ENCODE measurements around the gene SEPHS1. TPM values are rescaled to one million over a fixed set of nuclear protein-coding genes. Genes with fewer than 3 reads are reported as not detected.

SEPHS1 gene
- total and polyA plus RNA-seq, 2 experiments from 2014 or later, result 45.9 to 52.8 TPM

GRCh38 chr10:13296476-13296875, 51.6 kb downstream of the SEPHS1 start:
- Histone ChIP-seq H3K27ac (no peak overlapping the region), H3K9me3 (ENCODE audit: low read depth) (no peaks in the 10 kb centered on the region), H3K9me2 (replicated peaks; ENCODE audit: insufficient read depth) (no peaks in the 10 kb centered on the region), H2AFZ (no peak overlapping the region), H4K20me1 (ENCODE audit: insufficient read depth, poor library complexity, severe bottlenecking) (no peaks in the 10 kb centered on the region), H3K4me3 (no peak overlapping the region), H3K4me1 (ENCODE audit: insufficient read depth) (peaks cover 4% of the 10 kb centered on the region), H3K79me2 (peaks cover 5% of the 10 kb centered on the region), H3K27me3 (no peaks in the 10 kb centered on the region), H3K36me3 (replicated peaks; ENCODE audit: insufficient read depth, low read depth) (no peaks in the 10 kb centered on the region), H3K4me2 (no peak overlapping the region)
- no peak for TF ChIP-seq EZH2phosphoT487 (IDR thresholded peaks at IDR 0.05; ENCODE audit: low read depth, severe bottlenecking, unreplicated experiment)
- no peak for TF ChIP-seq CTCF (IDR thresholded peaks at IDR 0.05; ENCODE audit: poor library complexity)
- TF ChIP-seq EZH2 (IDR thresholded peaks at IDR 0.05; ENCODE audit: borderline replicate concordance), result no peak
- no peak for DNase-seq (ENCODE audit: low spot score)
- WGBS (ENCODE audit: low lambda C conversion rate, missing lambda C conversion rate), result 90% methylated on average over 10 of the region's 10 CpGs

DNA sequence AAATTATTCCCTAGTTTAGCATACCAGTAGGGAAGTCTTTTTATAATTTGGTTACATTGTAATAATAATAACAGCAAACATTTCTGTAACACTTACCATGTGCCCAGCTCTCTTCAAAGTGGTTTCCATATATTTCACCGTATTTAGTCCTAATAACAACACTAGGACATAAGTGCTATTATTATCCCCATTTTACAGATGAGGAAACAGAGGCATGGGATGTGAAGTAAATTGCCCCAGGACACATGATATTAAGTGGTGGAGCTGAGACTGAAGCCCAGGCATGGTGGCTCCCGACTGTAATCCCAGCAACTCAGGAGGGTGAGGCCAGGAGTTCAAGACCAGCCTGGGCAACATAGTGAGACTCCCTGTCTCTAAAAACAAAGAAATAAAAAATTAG, 53.3 kb downstream of the SEPHS1 start:
- no peak for TF ChIP-seq CTCF (IDR thresholded peaks at IDR 0.05; ENCODE audit: poor library complexity)
- TF ChIP-seq EZH2phosphoT487 (IDR thresholded peaks at IDR 0.05; ENCODE audit: low read depth, severe bottlenecking, unreplicated experiment), result no peak
- TF ChIP-seq EZH2 (IDR thresholded peaks at IDR 0.05; ENCODE audit: borderline replicate concordance), result no peak
- WGBS (ENCODE audit: low lambda C conversion rate, missing lambda C conversion rate), result 92% methylated on average over 2 of the region's 2 CpGs
- DNase-seq (ENCODE audit: low spot score), result no peak
- H3K27ac ChIP-seq, result no peak overlapping the region
- no peaks in the 10 kb centered on the region for H3K36me3 ChIP-seq (replicated peaks; ENCODE audit: insufficient read depth, low read depth)
- no peaks in the 10 kb centered on the region for H3K79me2 ChIP-seq
- H3K9me3 ChIP-seq (ENCODE audit: low read depth), result no peaks in the 10 kb centered on the region
- no peaks in the 10 kb centered on the region for H4K20me1 ChIP-seq (ENCODE audit: insufficient read depth, poor library complexity, severe bottlenecking)
- H3K9me2 ChIP-seq (replicated peaks; ENCODE audit: insufficient read depth), result no peaks in the 10 kb centered on the region
- no peak overlapping the region for H2AFZ ChIP-seq
- H3K4me2 ChIP-seq, result no peak overlapping the region
- H3K27me3 ChIP-seq, result no peaks in the 10 kb centered on the region
- H3K4me1 ChIP-seq (ENCODE audit: insufficient read depth), result no peaks in the 10 kb centered on the region
- no peak overlapping the region for H3K4me3 ChIP-seq

DNA sequence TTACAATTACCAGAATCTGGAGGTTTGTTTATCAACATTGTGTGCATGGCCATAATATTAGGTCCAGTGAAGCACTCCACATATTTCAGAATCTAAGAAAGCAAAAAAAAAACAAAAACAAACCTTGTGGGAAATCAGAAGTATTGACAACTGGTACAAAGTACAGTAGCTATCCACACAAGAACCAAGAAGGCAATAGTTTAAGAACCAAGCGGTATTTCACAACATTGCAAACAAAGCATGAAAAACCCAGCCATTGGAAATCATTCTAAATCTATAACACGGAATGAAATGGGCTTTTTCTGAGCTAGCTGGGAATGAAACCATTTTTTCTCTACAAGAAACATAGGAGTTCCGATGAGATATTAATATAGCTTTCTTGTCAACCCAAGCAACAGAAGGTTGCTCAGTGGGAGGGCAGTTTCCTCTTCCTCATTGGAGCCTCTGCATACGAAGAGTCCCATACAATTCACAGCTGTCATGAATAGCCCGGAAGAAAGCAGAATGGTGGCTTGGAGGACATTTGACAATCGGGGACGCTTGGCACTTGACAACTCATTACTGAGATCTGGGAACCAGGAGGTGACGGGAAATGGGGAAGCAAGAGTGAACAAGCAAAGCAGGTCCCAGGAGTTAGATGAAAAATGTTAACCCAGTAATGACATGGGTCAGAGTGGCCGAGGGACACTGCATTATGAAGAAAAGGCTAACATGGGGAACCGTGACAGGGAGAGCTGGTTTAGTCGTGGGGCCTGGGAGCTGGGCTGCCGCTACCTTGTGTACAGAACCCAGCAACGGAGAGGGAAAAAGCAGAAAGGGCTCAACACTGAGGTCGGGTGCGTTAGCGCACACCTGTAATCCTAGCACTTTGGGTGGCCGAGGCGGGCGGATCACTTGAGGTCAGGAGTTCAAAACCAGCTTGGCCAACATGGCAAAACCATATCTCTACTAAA, 56.0 kb downstream of the SEPHS1 start:
- Histone ChIP-seq H3K36me3 (replicated peaks; ENCODE audit: insufficient read depth, low read depth) (no peaks in the 10 kb centered on the region), H3K4me2 (no peak overlapping the region), H3K4me1 (ENCODE audit: insufficient read depth) (no peaks in the 10 kb centered on the region), H3K79me2 (no peaks in the 10 kb centered on the region), H4K20me1 (ENCODE audit: insufficient read depth, poor library complexity, severe bottlenecking) (no peaks in the 10 kb centered on the region), H3K9me3 (ENCODE audit: low read depth) (no peaks in the 10 kb centered on the region), H3K9me2 (replicated peaks; ENCODE audit: insufficient read depth) (no peaks in the 10 kb centered on the region), H3K4me3 (no peak overlapping the region), H3K27me3 (no peaks in the 10 kb centered on the region), H3K27ac (no peak overlapping the region), H2AFZ (no peak overlapping the region)
- TF ChIP-seq CTCF (IDR thresholded peaks at IDR 0.05; ENCODE audit: poor library complexity) (no peak), EZH2phosphoT487 (IDR thresholded peaks at IDR 0.05; ENCODE audit: low read depth, severe bottlenecking, unreplicated experiment) (no peak), EZH2 (IDR thresholded peaks at IDR 0.05; ENCODE audit: borderline replicate concordance) (no peak)
- 95% methylated on average over 19 of the region's 19 CpGs for WGBS (ENCODE audit: low lambda C conversion rate, missing lambda C conversion rate)
- no peak for DNase-seq (ENCODE audit: low spot score)
